Endothelial cell of umbilical vein (primary cell): ENCODE data around the gene FYN. TPM values are rescaled to one million over a fixed set of nuclear protein-coding genes. Genes with fewer than 3 reads are reported as not detected.

Source experiments
- BruUV-seq: library from RNA; stranded (reverse); fragments of 400-500 nt; replicated peaks from 2 replicates; lab custom pipeline; 2021; lab: Mats Ljungman, UMichigan
- CTCF ChIA-PET: fragments of 300-600, 350-600 bp; sonication (Branson Sonifier 250); formaldehyde crosslinking; loops from one replicate; lab custom pipeline; 2021; ENCODE audit warnings: antibody characterized with exemption, inconsistent platforms; lab: Charles Lee
- POLR2A ChIA-PET: fragments of 300-600, 350-600 bp; sonication (Branson Sonifier 250); formaldehyde crosslinking; loops from one replicate; lab custom pipeline; 2021; ENCODE audit warnings: antibody characterized with exemption, inconsistent platforms; lab: Charles Lee
- DNase-seq: peaks from one replicate; pipeline ENCODE4 v3.0.0-alpha.2; 2011; ENCODE audit warnings: low read depth, low spot score
- FAIRE-seq: peaks from 2 replicates; lab custom pipeline; 2011; peaks lifted over from hg19 to GRCh38; lab: Jason Lieb, UNC
- H2AFZ ChIP-seq: 2 replicates; pipeline ENCODE4 v1.6.0; 2012; ENCODE audit warnings: low read depth, low read length, control low read depth, inconsistent platforms
- H3K27ac ChIP-seq: 2 replicates; pipeline ENCODE4 v1.5.1; 2011; ENCODE audit warnings: low read depth, mild to moderate bottlenecking, control low read depth, low read length, moderate library complexity; ENCODE audit not compliant: insufficient read depth
- H3K27me3 ChIP-seq, 2 experiments: 2 replicates each; pipeline versions ENCODE4 v1.6.0 to v1.6.1; 2011; ENCODE audit warnings: low read length in 2 of 2, mixed read lengths in 1 of 2; ENCODE audit not compliant: control insufficient read depth in 2 of 2, insufficient read depth in 2 of 2
- H3K36me3 ChIP-seq, 2 experiments: 2 replicates in 1 of 2; 3 replicates in 1 of 2; pipeline ENCODE4 v1.5.1; 2011; ENCODE audit warnings: low read length in 2 of 2, mild to moderate bottlenecking in 1 of 2, moderate library complexity in 1 of 2; ENCODE audit not compliant: control insufficient read depth in 2 of 2, insufficient read depth in 2 of 2; ENCODE audit errors: extremely low read depth in 1 of 2
- H3K4me1 ChIP-seq: 3 replicates; pipeline ENCODE4 v1.5.1; 2011; ENCODE audit warnings: mild to moderate bottlenecking, low read length; ENCODE audit not compliant: control insufficient read depth, insufficient read depth; ENCODE audit errors: extremely low read depth
- H3K4me2 ChIP-seq: 2 replicates; pipeline ENCODE4 v1.6.1; 2011; ENCODE audit warnings: low read length, control low read depth, mixed read lengths; ENCODE audit not compliant: insufficient read depth
- H3K4me3 ChIP-seq, 3 experiments: fragments of 200-600 bp in 1 of 3; sonication (generic), shearing (Covaris generic) in 1 of 3; replicated peaks in 1 of 3; 2 replicates each; pipeline ENCODE4 v1.5.1; 2011 to 2016; ENCODE audit warnings: control low read depth in 3 of 3, low read length in 3 of 3, mild to moderate bottlenecking in 2 of 3, inconsistent platforms in 1 of 3, low read depth in 1 of 3, moderate library complexity in 1 of 3; ENCODE audit not compliant: insufficient read depth in 1 of 3
- H3K79me2 ChIP-seq: 2 replicates; pipeline ENCODE4 v1.6.0; 2012; ENCODE audit warnings: low read length, inconsistent platforms; ENCODE audit not compliant: control insufficient read depth, insufficient read depth
- H3K9ac ChIP-seq: replicated peaks from 2 replicates; pipeline ENCODE3; 2011; ENCODE audit warnings: low read length, control low read depth; ENCODE audit not compliant: insufficient read depth; ENCODE audit errors: extremely low read depth
- H3K9me1 ChIP-seq: replicated peaks from 3 replicates; pipeline ENCODE4 v1.6.0; 2011; ENCODE audit warnings: mild to moderate bottlenecking, low read length; ENCODE audit not compliant: control insufficient read depth, insufficient read depth; ENCODE audit errors: extremely low read depth
- H3K9me3 ChIP-seq: replicated peaks from 2 replicates; pipeline ENCODE4 v1.5.1; 2012; ENCODE audit warnings: low read length, inconsistent platforms; ENCODE audit not compliant: control insufficient read depth, insufficient read depth
- H4K20me1 ChIP-seq: replicated peaks from 2 replicates; pipeline ENCODE3; 2011; ENCODE audit warnings: mild to moderate bottlenecking, low read length; ENCODE audit not compliant: control insufficient read depth, insufficient read depth; ENCODE audit errors: extremely low read depth
- EZH2 ChIP-seq: IDR thresholded peaks from 2 replicates; pipeline ENCODE4 v1.6.1; 2012; ENCODE audit warnings: borderline replicate concordance, low read depth, mild to moderate bottlenecking, moderate library complexity, low read length, inconsistent platforms; ENCODE audit not compliant: severe bottlenecking
- FOS ChIP-seq: IDR thresholded peaks from 2 replicates; pipeline ENCODE4 v1.6.1; 2011; ENCODE audit warnings: mild to moderate bottlenecking, low read length, moderate library complexity, borderline replicate concordance; ENCODE audit not compliant: insufficient read depth
- GATA2 ChIP-seq: IDR thresholded peaks from 2 replicates; pipeline ENCODE4 v1.7.0; 2011; ENCODE audit warnings: low read depth, mild to moderate bottlenecking, moderate library complexity, mixed read lengths, low read length; ENCODE audit not compliant: insufficient read length, insufficient read depth
- JUN ChIP-seq: IDR thresholded peaks from 2 replicates; pipeline ENCODE4 v1.6.1; 2011; ENCODE audit warnings: borderline replicate concordance, low read depth; ENCODE audit not compliant: insufficient read length, insufficient read depth
- MYC ChIP-seq: IDR thresholded peaks from one replicate; pipeline ENCODE4 v1.6.1; 2011; ENCODE audit warnings: mild to moderate bottlenecking, low read depth, low read length
- POLR2A ChIP-seq: IDR thresholded peaks from 2 replicates; pipeline ENCODE4 v1.6.1; 2012; ENCODE audit warnings: low read depth, mild to moderate bottlenecking, control low read depth, low read length
- POLR2AphosphoS5 ChIP-seq: IDR thresholded peaks from 2 replicates; pipeline ENCODE4 v1.6.1; 2012; ENCODE audit warnings: low read depth, mild to moderate bottlenecking, control low read depth, low read length, moderate library complexity; ENCODE audit not compliant: insufficient read depth
- dilution Hi-C: fragments of 300-500 bp; cut with MboI; formaldehyde crosslinking; loops from one replicate; pipeline ENCODE4 v1.15.0; 2019; ENCODE audit warnings: low sequenced_read_pairs; ENCODE audit not compliant: extremely low pct_ligation_motif_present
- intact Hi-C: fragments of 100-400 bp; cut with micrococcal nuclease; formaldehyde crosslinking; loops from one replicate; pipeline ENCODE4 v1.10.0; 2022
- polyA plus RNA-seq, 4 experiments: library from polyadenylated mRNA; depleted of rRNA in 3 of 4; stranded (reverse) in 3 of 4; unstranded in 1 of 4; fragments of >200 nt; gene quantifications; 2 replicates each; pipeline versions ENCODE4 v1.2.1 to v1.2.3, GENCODE V29; 2011 to 2012; ENCODE audit warnings: missing spikeins in 1 of 4
- total RNA-seq: library from RNA; stranded (reverse); gene quantifications from 2 replicates; pipeline ENCODE4 v1.2.3, GENCODE V29; 2021
- TF ChIP-seq, protein P1 (sequence below), 2 donors: IDR thresholded peaks; 1 replicate in 1 of 2; 2 replicates in 1 of 2; pipeline ENCODE4 v1.5.1; 2011; ENCODE audit warnings: low read length in 2 of 2, mild to moderate bottlenecking in 2 of 2, moderate library complexity in 2 of 2, control low read depth in 1 of 2, inconsistent platforms in 1 of 2, low read depth in 1 of 2; ENCODE audit not compliant: insufficient read depth in 1 of 2; ENCODE audit errors: extremely low read depth in 1 of 2
- TF ChIP-seq, protein P2 (sequence below): IDR thresholded peaks from 2 replicates; pipeline ENCODE4 v1.6.1; 2011; ENCODE audit not compliant: insufficient read depth, insufficient read length

FYN gene
- total and polyA plus RNA-seq, 2 donors (not counting 3 experiments of a cell fraction or from before 2014, with no cell fraction given), result 69.0 to 143 TPM

DNA sequence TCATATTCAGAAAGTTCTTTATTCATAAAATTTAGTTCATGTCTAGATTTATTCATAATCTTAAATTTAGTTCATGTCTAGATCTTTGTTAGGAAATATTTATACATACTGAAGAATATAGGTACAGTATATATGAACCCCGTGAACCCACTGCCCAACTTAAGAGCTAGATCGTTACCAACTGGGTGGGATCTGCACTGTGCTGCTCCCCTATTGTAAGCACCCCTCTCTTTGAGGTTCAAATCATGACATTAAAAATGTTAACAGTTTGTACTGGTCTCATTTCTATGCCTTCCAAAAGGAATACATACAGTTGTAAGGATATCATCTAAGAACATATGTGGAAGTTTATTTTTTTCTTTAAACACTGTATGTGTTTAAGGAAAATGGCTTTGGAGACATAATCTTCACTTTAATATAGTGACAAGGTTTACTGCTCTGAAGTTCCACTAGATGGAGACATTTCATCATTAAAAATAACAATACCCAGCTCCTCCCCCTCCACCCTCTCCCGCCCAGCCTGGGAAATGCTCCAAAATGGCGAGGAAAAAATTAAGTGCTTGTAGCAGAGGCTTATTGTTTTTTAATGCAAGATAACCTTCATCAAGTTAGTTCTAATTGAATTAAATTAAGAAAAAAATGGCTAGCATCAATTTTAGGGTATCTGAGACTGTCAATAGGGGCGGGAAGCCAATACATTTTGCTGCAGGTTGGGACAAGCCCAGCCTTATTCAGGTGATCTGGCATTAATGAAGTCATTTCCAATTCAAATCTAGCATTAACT is 163.4 kb downstream of the FYN start:
- peak; percentile 84 for DNase-seq
- Histone ChIP-seq H3K4me2 (peak overlapping the region; percentile 63), H3K27ac (peak overlapping the region; percentile 26), H3K4me1 (peaks cover 4% of the 10 kb centered on the region), H3K27me3 (no peaks in the 10 kb centered on the region), H3K36me3 (peaks cover 2 to 10% of the 10 kb centered on the region in 2 experiments), H4K20me1 (no peaks in the 10 kb centered on the region), H3K9ac (peak overlapping the region; percentile 39), H3K79me2 (no peaks in the 10 kb centered on the region), H3K9me3 (no peaks in the 10 kb centered on the region), H3K4me3 (no peak overlapping the region), H3K9me1 (no peaks in the 10 kb centered on the region), H2AFZ (peak overlapping the region; percentile 47)
- CTCF ChIA-PET, result interaction anchor here (0.6 to 3.2 kb wide), 39 partner anchors 10 to 377 kb away, joined by 3 to 56 read pairs (median 5); partner anchors contain the start of genes FAM229B, FYN and TUBE1
- POLR2A ChIA-PET, result interaction anchor here (0.7 kb wide), 1 partner anchor 333 kb away, joined by 6 read pairs; no protein-coding TSS in a partner anchor
- TF ChIP-seq, protein P1, sequence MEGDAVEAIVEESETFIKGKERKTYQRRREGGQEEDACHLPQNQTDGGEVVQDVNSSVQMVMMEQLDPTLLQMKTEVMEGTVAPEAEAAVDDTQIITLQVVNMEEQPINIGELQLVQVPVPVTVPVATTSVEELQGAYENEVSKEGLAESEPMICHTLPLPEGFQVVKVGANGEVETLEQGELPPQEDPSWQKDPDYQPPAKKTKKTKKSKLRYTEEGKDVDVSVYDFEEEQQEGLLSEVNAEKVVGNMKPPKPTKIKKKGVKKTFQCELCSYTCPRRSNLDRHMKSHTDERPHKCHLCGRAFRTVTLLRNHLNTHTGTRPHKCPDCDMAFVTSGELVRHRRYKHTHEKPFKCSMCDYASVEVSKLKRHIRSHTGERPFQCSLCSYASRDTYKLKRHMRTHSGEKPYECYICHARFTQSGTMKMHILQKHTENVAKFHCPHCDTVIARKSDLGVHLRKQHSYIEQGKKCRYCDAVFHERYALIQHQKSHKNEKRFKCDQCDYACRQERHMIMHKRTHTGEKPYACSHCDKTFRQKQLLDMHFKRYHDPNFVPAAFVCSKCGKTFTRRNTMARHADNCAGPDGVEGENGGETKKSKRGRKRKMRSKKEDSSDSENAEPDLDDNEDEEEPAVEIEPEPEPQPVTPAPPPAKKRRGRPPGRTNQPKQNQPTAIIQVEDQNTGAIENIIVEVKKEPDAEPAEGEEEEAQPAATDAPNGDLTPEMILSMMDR (IDR thresholded peaks at IDR 0.05; ENCODE audit: extremely low read depth in 1 of 2, insufficient read depth in 1 of 2, low read depth in 1 of 2, low read length in 2 of 2), result peak; percentile 36 to 57
- TF ChIP-seq MYC, result no peak
- peak; percentile 89 for FAIRE-seq
- intact Hi-C loops, result loop anchor here (1.0 to 5.0 kb wide), 5 partner anchors 92 to 333 kb away; no protein-coding TSS in a partner anchor
- no TSS peak for BruUV-seq
- dilution Hi-C loops, result no loop called here

DNA sequence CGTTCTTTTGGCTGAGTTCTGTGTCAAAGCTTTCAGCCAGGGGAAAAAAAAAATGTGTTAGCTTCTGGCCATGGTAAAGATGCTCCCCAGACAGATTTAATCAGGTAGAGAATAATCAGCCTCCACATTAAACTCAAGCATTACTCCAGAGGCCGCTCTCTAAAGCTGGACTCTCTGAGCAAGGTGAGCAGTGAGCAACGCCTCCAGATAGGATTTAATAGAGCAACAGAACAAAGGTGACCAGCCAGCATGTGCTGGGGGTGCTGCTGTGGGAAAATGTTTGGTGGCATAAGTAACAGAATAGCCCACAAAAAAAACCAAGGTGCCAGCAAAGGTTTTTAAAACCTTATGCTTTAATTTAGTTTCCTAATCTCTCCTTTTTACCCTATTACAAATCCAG is 164.1 kb downstream of the FYN start:
- no peak overlapping the region for H2AFZ ChIP-seq
- DNase-seq (no peak), FAIRE-seq (no peak)
- no peaks in the 10 kb centered on the region for H4K20me1 ChIP-seq
- H3K4me2 ChIP-seq, result no peak overlapping the region
- H3K9me3 ChIP-seq, result no peaks in the 10 kb centered on the region
- H3K9ac ChIP-seq, result no peak overlapping the region
- H3K4me1 ChIP-seq, result peaks cover 4% of the 10 kb centered on the region
- no peaks in the 10 kb centered on the region for H3K27me3 ChIP-seq
- CTCF ChIA-PET, result interaction anchor here (1.0 to 3.2 kb wide), 6 partner anchors 55 to 334 kb away, joined by 5 to 30 read pairs (median 8); no protein-coding TSS in a partner anchor
- intact Hi-C loops (no loop called here), dilution Hi-C loops (no loop called here)
- BruUV-seq, result no TSS peak
- POLR2A ChIA-PET, result no interaction called here
- H3K27ac ChIP-seq, result no peak overlapping the region
- H3K4me3 ChIP-seq, result no peak overlapping the region
- TF ChIP-seq JUN, result no peak
- no peak for TF ChIP-seq MYC
- TF ChIP-seq FOS, result no peak
- no peak for TF ChIP-seq GATA2
- TF ChIP-seq, protein P1 (IDR thresholded peaks at IDR 0.05; ENCODE audit: extremely low read depth in 1 of 2, insufficient read depth in 1 of 2, low read depth in 1 of 2, low read length in 2 of 2), result no peak
- TF ChIP-seq POLR2AphosphoS5, result no peak
- no peak for TF ChIP-seq EZH2
- TF ChIP-seq POLR2A, result no peak
- TF ChIP-seq, protein P2, sequence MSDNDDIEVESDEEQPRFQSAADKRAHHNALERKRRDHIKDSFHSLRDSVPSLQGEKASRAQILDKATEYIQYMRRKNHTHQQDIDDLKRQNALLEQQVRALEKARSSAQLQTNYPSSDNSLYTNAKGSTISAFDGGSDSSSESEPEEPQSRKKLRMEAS, result no peak
- no peaks in the 10 kb centered on the region for H3K9me1 ChIP-seq
- H3K36me3 ChIP-seq, result peaks cover 2 to 6% of the 10 kb centered on the region in 2 experiments
- no peaks in the 10 kb centered on the region for H3K79me2 ChIP-seq
